HepG2 (cell line): ENCODE data around the gene CDC23. TPM values are rescaled to one million over a fixed set of nuclear protein-coding genes. Genes with fewer than 3 reads are reported as not detected.

ENCODE experiments used
- AHR ChIP-seq: IDR thresholded peaks from 2 replicates; pipeline ENCODE4 v1.6.1; 2018; ENCODE audit warnings: missing genetic modification reagents, missing compliant biosample characterization
- ELF1 ChIP-seq: sonication (generic); formaldehyde crosslinking; IDR thresholded peaks from 2 replicates; pipeline ENCODE4 v1.4.0; 2020; ENCODE audit warnings: missing genetic modification reagents
- ELF4 ChIP-seq: sonication (generic); formaldehyde crosslinking; IDR thresholded peaks from 2 replicates; pipeline ENCODE4 v1.5.0; 2020; ENCODE audit warnings: missing genetic modification reagents, mild to moderate bottlenecking, moderate library complexity, borderline replicate concordance
- HMG20B ChIP-seq: conservative IDR thresholded peaks from 2 replicates; pipeline ENCODE4 v1.6.1; 2016; ENCODE audit warnings: missing genetic modification reagents, missing compliant biosample characterization
- IRF2 ChIP-seq: IDR thresholded peaks from 2 replicates; pipeline ENCODE4 v1.6.1; 2018; ENCODE audit warnings: missing genetic modification reagents, missing compliant biosample characterization
- MAF1 ChIP-seq: sonication (generic); formaldehyde crosslinking; IDR thresholded peaks from 2 replicates; pipeline ENCODE4 v1.5.0; 2020; ENCODE audit warnings: missing genetic modification reagents, borderline replicate concordance
- PHF5A ChIP-seq: IDR thresholded peaks from one replicate; pipeline ENCODE4 v1.6.1; 2018; ENCODE audit warnings: low read depth, missing genetic modification reagents; ENCODE audit not compliant: unreplicated experiment
- RNF219 ChIP-seq: sonication (generic); formaldehyde crosslinking; IDR thresholded peaks from 2 replicates; pipeline ENCODE4 v1.5.0; 2020; ENCODE audit warnings: mild to moderate bottlenecking, missing genetic modification reagents
- RORA ChIP-seq: sonication (generic); formaldehyde crosslinking; IDR thresholded peaks from 2 replicates; pipeline ENCODE4 v1.5.0; 2020; ENCODE audit warnings: mild to moderate bottlenecking, missing genetic modification reagents, moderate library complexity
- TAF1 ChIP-seq: sonication (generic); formaldehyde crosslinking; IDR thresholded peaks from 2 replicates; pipeline ENCODE4 v1.4.0; 2020; ENCODE audit warnings: missing genetic modification reagents
- TCF12 ChIP-seq, 2 experiments: fragments of 450-650 bp in 1 of 2; sonication (generic) in 1 of 2; formaldehyde crosslinking in 1 of 2; IDR thresholded peaks; 2 replicates each; pipeline versions ENCODE4 v1.6.1 to v1.8.0; 2017 to 2022; ENCODE audit warnings: antibody characterized with exemption in 1 of 2, mild to moderate bottlenecking in 1 of 2, missing genetic modification reagents in 1 of 2, moderate library complexity in 1 of 2
- ZBTB3 ChIP-seq: sonication (generic); formaldehyde crosslinking; IDR thresholded peaks from 2 replicates; pipeline ENCODE4 v1.4.0; 2020; ENCODE audit warnings: low read depth, mild to moderate bottlenecking, moderate library complexity, missing genetic modification reagents, borderline replicate concordance
- ZBTB40 ChIP-seq, 2 experiments: fragments of 450-650 bp in 1 of 2; sonication (generic) in 1 of 2; formaldehyde crosslinking in 1 of 2; IDR thresholded peaks; 2 replicates each; pipeline versions ENCODE4 v1.6.1 to v1.8.0; 2016 to 2022; ENCODE audit warnings: antibody characterized with exemption in 1 of 2, mild to moderate bottlenecking in 1 of 2, missing genetic modification reagents in 1 of 2
- ZNF605 ChIP-seq: sonication (generic); formaldehyde crosslinking; IDR thresholded peaks from 2 replicates; pipeline ENCODE4 v1.8.0; 2022; ENCODE audit warnings: mild to moderate bottlenecking, missing genetic modification reagents
- ZNF713 ChIP-seq: sonication (generic); formaldehyde crosslinking; IDR thresholded peaks from 2 replicates; pipeline ENCODE4 v1.4.0; 2020; ENCODE audit warnings: mild to moderate bottlenecking, missing genetic modification reagents
- ZNF75D ChIP-seq: sonication (generic); formaldehyde crosslinking; IDR thresholded peaks from 2 replicates; pipeline ENCODE4 v1.8.1; 2023; ENCODE audit warnings: missing genetic modification reagents, mild to moderate bottlenecking, borderline replicate concordance
- polyA plus RNA-seq, 8 experiments: library from polyadenylated mRNA; depleted of rRNA in 3 of 8; stranded (reverse) in 7 of 8; unstranded in 1 of 8; fragments of >200 nt; fragmentation: Illumina TruSeq in 4 of 8; extraction: Trizol in 4 of 8; gene quantifications; 2 replicates each; pipeline versions ENCODE4 v1.2.1 to v1.2.3, GENCODE V29; 2011 to 2016; ENCODE audit warnings: low read depth in 4 of 8, missing spikeins in 1 of 8, mixed read lengths in 1 of 8; ENCODE audit not compliant: insufficient read depth in 1 of 8
- total RNA-seq, 5 experiments: library from RNA; depleted of rRNA; stranded (reverse); fragments of >200 nt; fragmentation: Illumina TruSeq; extraction: Trizol; gene quantifications; 2 replicates each; pipeline ENCODE4 v1.2.3, GENCODE V29; 2016; ENCODE audit warnings: low read depth in 1 of 5

The CDC23 gene
- total and polyA plus RNA-seq, 2 of the 13 experiments (the other 11 are each of a cell fraction or from before 2014, with no cell fraction given): 38.3 to 47.7 TPM

GRCh38 chr5:138213161-138214029 is at the start of gene CDC23 (continued):
- TF ChIP-seq ELF1 (CRISPR knock-in tag) (no peak), ZNF713 (CRISPR knock-in tag) (no peak), PHF5A (CRISPR knock-in tag) (peak; percentile 25), HMG20B (no peak), ELF4 (0 out of 2 replicates have a peak, but pooled peaks have one; percentile 52), ZNF75D (no peak), ZNF605 (CRISPR knock-in tag) (peak; percentile 87), AHR (no peak), ZBTB3 (CRISPR knock-in tag) (0 out of 2 replicates have a peak, but pooled peaks have one; percentile 26), IRF2 (no peak), RNF219 (CRISPR knock-in tag) (no peak), RORA (CRISPR knock-in tag) (no peak), TCF12 (IDR thresholded peaks at IDR 0.05) (no peak), TCF12 (CRISPR knock-in tag; IDR thresholded peaks at IDR 0.05) (no peak), TAF1 (peak; percentile 91), MAF1 (CRISPR knock-in tag) (peak; percentile 44; the same call in 1 of the 2 replicates), ZBTB40 (IDR thresholded peaks at IDR 0.05) (no peak), ZBTB40 (CRISPR knock-in tag; IDR thresholded peaks at IDR 0.05) (peak; percentile 64; the same call in 1 of the 2 replicates)
